Measurements from ENCODE around the gene CCDC102A. TPM values are rescaled to one million over a fixed set of nuclear protein-coding genes. Genes with fewer than 3 reads are reported as not detected.

CCDC102A gene
- total and polyA plus RNA-seq, 2 of the 13 experiments (the other 11 are each of a cell fraction or from before 2014, with no cell fraction given), result 2.1 to 2.8 TPM

DNA sequence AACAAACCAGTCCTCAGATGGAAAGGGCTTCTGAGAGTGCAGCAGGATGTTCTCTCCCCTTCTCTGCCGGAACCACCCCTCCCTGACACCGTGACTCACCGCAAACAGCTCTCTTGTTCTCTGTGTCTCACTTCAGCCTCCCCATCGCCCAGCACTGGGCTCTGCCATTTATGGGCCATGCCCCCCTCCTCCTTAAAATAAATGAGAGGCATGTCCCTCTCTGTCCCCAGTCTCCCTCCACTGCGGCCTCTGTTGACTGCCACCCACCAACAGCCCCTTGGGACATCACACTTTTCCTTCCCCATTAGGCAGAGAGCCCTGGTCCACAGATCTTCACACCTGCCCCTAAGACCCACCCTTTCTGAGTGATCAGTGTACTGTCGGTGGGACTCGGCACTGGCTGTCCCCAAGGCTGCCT, 6.3 kb downstream of the CCDC102A start:
- H3K4me2 ChIP-seq (ENCODE audit: low read depth, low read length), result 0 out of 2 replicates have a peak overlapping the region, but pooled peaks have one; percentile 9
- H3K36me3 ChIP-seq (replicated peaks in 1 of 2; ENCODE audit: control insufficient read depth in 1 of 2, insufficient read depth in 2 of 2, low read length in 2 of 2), result no peaks in the 10 kb centered on the region
- no peaks in the 10 kb centered on the region for H3K9me3 ChIP-seq (ENCODE audit: low read length)
- no peak overlapping the region for H3K9ac ChIP-seq (ENCODE audit: insufficient read depth, low read depth, low read length)
- no peak overlapping the region for H2AFZ ChIP-seq (ENCODE audit: low read length)
- POLR2A ChIA-PET, result interaction anchor here (1.0 kb wide), 1 partner anchor 83 kb away, joined by 3 read pairs; the partner anchor contains the start of genes CIAPIN1 and COQ9
- intact Hi-C loops (cut with micrococcal nuclease; ENCODE audit: unreplicated experiment), result no loop called here
- in situ Hi-C loops (cut with HindIII; ENCODE audit: extremely low pct_ligation_motif_present, low pct_unique_long_range_greater_than_20kb), result no loop called here
- H4K20me1 ChIP-seq (ENCODE audit: insufficient read depth, low read length), result no peaks in the 10 kb centered on the region
- DNase-seq (ENCODE audit: low spot score), result peak; percentile 59
- peak; percentile 50 for ATAC-seq
- CTCF ChIA-PET (ENCODE audit: low intra/inter-chr PET ratio, low total read pairs), result no interaction called here
- no peak overlapping the region for H3K27ac ChIP-seq (ENCODE audit: extremely low read length, insufficient read depth, low read length)
- BruUV-seq (replicated peaks), result no TSS peak
- WGBS (ENCODE audit: low lambda C conversion rate), result 2% methylated on average over 7 of the region's 7 CpGs
- no peak overlapping the region for H3K4me3 ChIP-seq (replicated peaks in 1 of 3; ENCODE audit: insufficient read depth in 1 of 3, low read depth in 2 of 3, low read length in 3 of 3)
- no peaks in the 10 kb centered on the region for H3K27me3 ChIP-seq (ENCODE audit: control insufficient read depth in 1 of 2, insufficient read depth in 2 of 2, low read length in 2 of 2)
- H3K4me1 ChIP-seq (ENCODE audit: insufficient read depth, low read length), result peaks cover 67% of the 10 kb centered on the region
- no peaks in the 10 kb centered on the region for H3K79me2 ChIP-seq (ENCODE audit: insufficient read depth, low read length)
- FAIRE-seq, result peak; percentile 30
- no peak for TF ChIP-seq HDAC1 (CRISPR knock-in tag; IDR thresholded peaks at IDR 0.05)
- TF ChIP-seq AKAP8 (CRISPR knock-in tag; IDR thresholded peaks at IDR 0.05), result no peak
- TF ChIP-seq MTF2 (CRISPR knock-in tag; IDR thresholded peaks at IDR 0.05; ENCODE audit: borderline replicate concordance), result no peak
- no peak for TF ChIP-seq ZNF234 (CRISPR knock-in tag; conservative IDR thresholded peaks at IDR 0.05)
- TF ChIP-seq FOXC1 (CRISPR knock-in tag; IDR thresholded peaks at IDR 0.05; ENCODE audit: borderline replicate concordance), result no peak
- TF ChIP-seq ZNF558 (CRISPR knock-in tag; IDR thresholded peaks at IDR 0.05; ENCODE audit: borderline replicate concordance), result no peak
- TF ChIP-seq HOXD1 (CRISPR knock-in tag; IDR thresholded peaks at IDR 0.05), result no peak
- TF ChIP-seq MEIS2 (CRISPR knock-in tag; IDR thresholded peaks at IDR 0.05), result no peak
- TF ChIP-seq ZZZ3 (CRISPR knock-in tag; IDR thresholded peaks at IDR 0.05; ENCODE audit: borderline replicate concordance), result no peak
- no peak for TF ChIP-seq RFX5 (IDR thresholded peaks at IDR 0.05; ENCODE audit: low read depth, low read length)
- no peak for TF ChIP-seq SIN3B (IDR thresholded peaks at IDR 0.05; ENCODE audit: low read length)
- TF ChIP-seq, protein P1, sequence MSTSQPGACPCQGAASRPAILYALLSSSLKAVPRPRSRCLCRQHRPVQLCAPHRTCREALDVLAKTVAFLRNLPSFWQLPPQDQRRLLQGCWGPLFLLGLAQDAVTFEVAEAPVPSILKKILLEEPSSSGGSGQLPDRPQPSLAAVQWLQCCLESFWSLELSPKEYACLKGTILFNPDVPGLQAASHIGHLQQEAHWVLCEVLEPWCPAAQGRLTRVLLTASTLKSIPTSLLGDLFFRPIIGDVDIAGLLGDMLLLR (CRISPR knock-in tag; IDR thresholded peaks at IDR 0.05), result no peak
- TF ChIP-seq SRSF1 (optimal IDR thresholded peaks at IDR 0.05; ENCODE audit: low read depth, low read length), result no peak
- TF ChIP-seq, protein P2, sequence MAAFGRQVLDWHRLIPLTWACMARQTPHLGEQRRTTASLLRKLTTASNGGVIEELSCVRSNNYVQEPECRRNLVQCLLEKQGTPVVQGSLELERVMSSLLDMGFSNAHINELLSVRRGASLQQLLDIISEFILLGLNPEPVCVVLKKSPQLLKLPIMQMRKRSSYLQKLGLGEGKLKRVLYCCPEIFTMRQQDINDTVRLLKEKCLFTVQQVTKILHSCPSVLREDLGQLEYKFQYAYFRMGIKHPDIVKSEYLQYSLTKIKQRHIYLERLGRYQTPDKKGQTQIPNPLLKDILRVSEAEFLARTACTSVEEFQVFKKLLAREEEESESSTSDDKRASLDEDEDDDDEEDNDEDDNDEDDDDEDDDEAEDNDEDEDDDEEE (CRISPR knock-in tag; IDR thresholded peaks at IDR 0.05), result no peak
- no peak for TF ChIP-seq MEIS1 (CRISPR knock-in tag; IDR thresholded peaks at IDR 0.05; ENCODE audit: borderline replicate concordance)
- TF ChIP-seq, protein P3, sequence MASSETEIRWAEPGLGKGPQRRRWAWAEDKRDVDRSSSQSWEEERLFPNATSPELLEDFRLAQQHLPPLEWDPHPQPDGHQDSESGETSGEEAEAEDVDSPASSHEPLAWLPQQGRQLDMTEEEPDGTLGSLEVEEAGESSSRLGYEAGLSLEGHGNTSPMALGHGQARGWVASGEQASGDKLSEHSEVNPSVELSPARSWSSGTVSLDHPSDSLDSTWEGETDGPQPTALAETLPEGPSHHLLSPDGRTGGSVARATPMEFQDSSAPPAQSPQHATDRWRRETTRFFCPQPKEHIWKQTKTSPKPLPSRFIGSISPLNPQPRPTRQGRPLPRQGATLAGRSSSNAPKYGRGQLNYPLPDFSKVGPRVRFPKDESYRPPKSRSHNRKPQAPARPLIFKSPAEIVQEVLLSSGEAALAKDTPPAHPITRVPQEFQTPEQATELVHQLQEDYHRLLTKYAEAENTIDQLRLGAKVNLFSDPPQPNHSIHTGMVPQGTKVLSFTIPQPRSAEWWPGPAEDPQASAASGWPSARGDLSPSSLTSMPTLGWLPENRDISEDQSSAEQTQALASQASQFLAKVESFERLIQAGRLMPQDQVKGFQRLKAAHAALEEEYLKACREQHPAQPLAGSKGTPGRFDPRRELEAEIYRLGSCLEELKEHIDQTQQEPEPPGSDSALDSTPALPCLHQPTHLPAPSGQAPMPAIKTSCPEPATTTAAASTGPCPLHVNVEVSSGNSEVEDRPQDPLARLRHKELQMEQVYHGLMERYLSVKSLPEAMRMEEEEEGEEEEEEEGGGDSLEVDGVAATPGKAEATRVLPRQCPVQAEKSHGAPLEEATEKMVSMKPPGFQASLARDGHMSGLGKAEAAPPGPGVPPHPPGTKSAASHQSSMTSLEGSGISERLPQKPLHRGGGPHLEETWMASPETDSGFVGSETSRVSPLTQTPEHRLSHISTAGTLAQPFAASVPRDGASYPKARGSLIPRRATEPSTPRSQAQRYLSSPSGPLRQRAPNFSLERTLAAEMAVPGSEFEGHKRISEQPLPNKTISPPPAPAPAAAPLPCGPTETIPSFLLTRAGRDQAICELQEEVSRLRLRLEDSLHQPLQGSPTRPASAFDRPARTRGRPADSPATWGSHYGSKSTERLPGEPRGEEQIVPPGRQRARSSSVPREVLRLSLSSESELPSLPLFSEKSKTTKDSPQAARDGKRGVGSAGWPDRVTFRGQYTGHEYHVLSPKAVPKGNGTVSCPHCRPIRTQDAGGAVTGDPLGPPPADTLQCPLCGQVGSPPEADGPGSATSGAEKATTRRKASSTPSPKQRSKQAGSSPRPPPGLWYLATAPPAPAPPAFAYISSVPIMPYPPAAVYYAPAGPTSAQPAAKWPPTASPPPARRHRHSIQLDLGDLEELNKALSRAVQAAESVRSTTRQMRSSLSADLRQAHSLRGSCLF (CRISPR knock-in tag; IDR thresholded peaks at IDR 0.05; ENCODE audit: borderline replicate concordance), result no peak
- TF ChIP-seq JUND (CRISPR knock-in tag; IDR thresholded peaks at IDR 0.05), result no peak
- no peak for TF ChIP-seq ZSCAN12 (CRISPR knock-in tag; IDR thresholded peaks at IDR 0.05)
- TF ChIP-seq ZNF335 (CRISPR knock-in tag; IDR thresholded peaks at IDR 0.05), result no peak
- TF ChIP-seq, protein P4, sequence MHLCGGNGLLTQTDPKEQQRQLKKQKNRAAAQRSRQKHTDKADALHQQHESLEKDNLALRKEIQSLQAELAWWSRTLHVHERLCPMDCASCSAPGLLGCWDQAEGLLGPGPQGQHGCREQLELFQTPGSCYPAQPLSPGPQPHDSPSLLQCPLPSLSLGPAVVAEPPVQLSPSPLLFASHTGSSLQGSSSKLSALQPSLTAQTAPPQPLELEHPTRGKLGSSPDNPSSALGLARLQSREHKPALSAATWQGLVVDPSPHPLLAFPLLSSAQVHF (CRISPR knock-in tag; IDR thresholded peaks at IDR 0.05), result no peak

Data from HepG2 (cell line).